GM12891 (cell line): ENCODE data around the gene CD177.

ENCODE experiments used
- DNase-seq: peaks from one replicate; pipeline ENCODE4 v3.0.0; 2011; ENCODE audit warnings: low spot score; ENCODE audit not compliant: insufficient read length
- FAIRE-seq: peaks from 2 replicates; lab custom pipeline; 2011; peaks lifted over from hg19 to GRCh38; lab: Jason Lieb, UNC
- PAX5 ChIP-seq: IDR thresholded peaks from 2 replicates; pipeline ENCODE4 v1.6.1; 2011; ENCODE audit warnings: low read length, moderate library complexity, mild to moderate bottlenecking; ENCODE audit not compliant: insufficient read depth, severe bottlenecking
- POLR2A ChIP-seq: IDR thresholded peaks from 2 replicates; pipeline ENCODE4 v1.6.1; 2011; ENCODE audit warnings: low read depth, low read length, control low read depth
- POLR2AphosphoS5 ChIP-seq: IDR thresholded peaks from 2 replicates; pipeline ENCODE4 v1.6.1; 2011; ENCODE audit warnings: low read depth, low read length, control low read depth
- POU2F2 ChIP-seq: IDR thresholded peaks from 2 replicates; pipeline ENCODE4 v1.6.1; 2011; ENCODE audit warnings: low read depth, mild to moderate bottlenecking, control low read depth, low read length, moderate library complexity
- SPI1 ChIP-seq: IDR thresholded peaks from 2 replicates; pipeline ENCODE4 v1.6.1; 2011; ENCODE audit warnings: low read depth, low read length, control low read depth
- TAF1 ChIP-seq: IDR thresholded peaks from 2 replicates; pipeline ENCODE4 v1.6.1; 2011; ENCODE audit warnings: low read depth, low read length, control low read depth

Gene CD177

GRCh38 chr19:43409415-43409814 is 55.9 kb downstream of the CD177 start:
- FAIRE-seq (no peak), DNase-seq (no peak)
- TF ChIP-seq POU2F2 (no peak), PAX5 (no peak), POLR2AphosphoS5 (no peak), SPI1 (no peak), TAF1 (no peak), POLR2A (no peak)

GRCh38 chr19:43412441-43412840 is 59.0 kb downstream of the CD177 start:
- no peak for TF ChIP-seq POLR2AphosphoS5
- no peak for TF ChIP-seq POU2F2
- TF ChIP-seq POLR2A = no peak
- TF ChIP-seq PAX5 = no peak
- TF ChIP-seq TAF1 = no peak
- TF ChIP-seq SPI1 = no peak
- DNase-seq = no peak
- no peak for FAIRE-seq
